PC-9 (cell line): ENCODE measurements around the gene SNX18. TPM values are rescaled to one million over a fixed set of nuclear protein-coding genes. Genes with fewer than 3 reads are reported as not detected.

ENCODE experiments used
- BruUV-seq: library from RNA; stranded (reverse); fragments of 400-500 nt; replicated peaks from 2 replicates; lab custom pipeline; 2021; lab: Mats Ljungman, UMichigan
- CTCF ChIA-PET: fragments of 300-600 bp; sonication (Branson Sonifier 250); formaldehyde crosslinking; loops from one replicate; lab custom pipeline; 2022; ENCODE audit warnings: antibody characterized with exemption; lab: Charles Lee
- POLR2A ChIA-PET: fragments of 300-600 bp; sonication (Branson Sonifier 250); formaldehyde crosslinking; loops from one replicate; lab custom pipeline; 2022; ENCODE audit warnings: antibody characterized with exemption; ENCODE audit not compliant: unreplicated experiment; lab: Charles Lee
- DNase-seq, 2 experiments: peaks; one replicate each; pipeline versions ENCODE4 v3.0.0 to v3.0.0-alpha.2; 2015 to 2022; ENCODE audit warnings: mixed read lengths in 1 of 2
- H2AFZ ChIP-seq: fragments of 200-600 bp; sonication (generic); 2 replicates; pipeline ENCODE4 v1.8.1; 2017; ENCODE audit warnings: antibody characterized with exemption
- H3F3A ChIP-seq: fragments of 200-600 bp; sonication (generic); 2 replicates; pipeline ENCODE4 v1.8.1; 2017; ENCODE audit warnings: antibody characterized with exemption, mild to moderate bottlenecking, low read depth; ENCODE audit not compliant: insufficient read depth
- H3K27ac ChIP-seq: fragments of 200-600 bp; sonication (generic); 2 replicates; pipeline ENCODE4 v1.6.1; 2016; ENCODE audit warnings: mixed run types
- H3K27me3 ChIP-seq: fragments of 200-600 bp; sonication (generic); 2 replicates; pipeline ENCODE4 v1.6.1; 2016; ENCODE audit warnings: low read depth, mixed run types; ENCODE audit not compliant: insufficient read depth
- H3K36me3 ChIP-seq: fragments of 200-600 bp; sonication (generic); 2 replicates; pipeline ENCODE4 v1.6.1; 2016; ENCODE audit warnings: low read depth, mixed run types
- H3K4me1 ChIP-seq: fragments of 200-600 bp; sonication (generic); replicated peaks from 2 replicates; pipeline ENCODE4 v1.6.1; 2016; ENCODE audit warnings: mixed run types; ENCODE audit not compliant: insufficient read depth
- H3K4me2 ChIP-seq: fragments of 200-600 bp; sonication (generic); 2 replicates; pipeline ENCODE4 v1.6.1; 2017; ENCODE audit warnings: mixed run types
- H3K4me3 ChIP-seq: fragments of 200-600 bp; sonication (generic); 2 replicates; pipeline ENCODE4 v1.6.1; 2016; ENCODE audit warnings: mixed run types
- H3K79me2 ChIP-seq: fragments of 200-600 bp; sonication (generic); 2 replicates; pipeline ENCODE4 v1.6.1; 2017; ENCODE audit warnings: low read depth, mixed run types
- H3K9me2 ChIP-seq: fragments of 200-600 bp; sonication (generic); 2 replicates; pipeline ENCODE4 v1.8.1; 2017; ENCODE audit warnings: mild to moderate bottlenecking; ENCODE audit not compliant: insufficient read depth
- H3K9me3 ChIP-seq: fragments of 200-600 bp; sonication (generic); 2 replicates; pipeline ENCODE4 v1.8.1; 2016; ENCODE audit warnings: low read depth; ENCODE audit not compliant: insufficient read depth
- H4K20me1 ChIP-seq: fragments of 200-600 bp; sonication (generic); 2 replicates; pipeline ENCODE4 v1.8.1; 2017; ENCODE audit not compliant: insufficient read depth
- EZH2 ChIP-seq: fragments of 200-600 bp; sonication (generic); IDR thresholded peaks from 2 replicates; pipeline ENCODE4 v1.8.0; 2017; ENCODE audit warnings: antibody characterized with exemption, low read depth
- intact Hi-C: fragments of 100-400 bp; cut with micrococcal nuclease; formaldehyde crosslinking; loops from one replicate; pipeline ENCODE4 v1.10.0; 2022; ENCODE audit not compliant: unreplicated experiment
- total RNA-seq: library from RNA; stranded (reverse); gene quantifications from 2 replicates; pipeline ENCODE4 v1.2.3, GENCODE V29; 2021
- TF ChIP-seq, protein P1 (sequence below): fragments of 200-600 bp; sonication (generic); conservative IDR thresholded peaks from 2 replicates; pipeline ENCODE4 v1.6.1; 2017; ENCODE audit warnings: mixed run types, antibody characterized with exemption, mild to moderate bottlenecking, moderate library complexity

SNX18 gene
- total RNA-seq, 1 experiment from 2014 or later: 9.7 TPM

GRCh38 chr5:54590824-54591223 lies 73.3 kb downstream of the SNX18 start:
- intact Hi-C loops: no loop called here
- CTCF ChIA-PET: no interaction called here
- Histone ChIP-seq H2AFZ (no peak overlapping the region), H4K20me1 (no peaks in the 10 kb centered on the region), H3K27me3 (no peaks in the 10 kb centered on the region), H3F3A (no peaks in the 10 kb centered on the region), H3K4me3 (no peak overlapping the region), H3K36me3 (no peaks in the 10 kb centered on the region), H3K27ac (no peak overlapping the region), H3K79me2 (no peaks in the 10 kb centered on the region), H3K9me3 (no peaks in the 10 kb centered on the region; the same call in 1 of the 2 replicates), H3K9me2 (no peaks in the 10 kb centered on the region), H3K4me2 (no peak overlapping the region), H3K4me1 (no peaks in the 10 kb centered on the region)
- POLR2A ChIA-PET: no interaction called here
- BruUV-seq: no TSS peak
- no peak for TF ChIP-seq EZH2
- TF ChIP-seq, protein P1, sequence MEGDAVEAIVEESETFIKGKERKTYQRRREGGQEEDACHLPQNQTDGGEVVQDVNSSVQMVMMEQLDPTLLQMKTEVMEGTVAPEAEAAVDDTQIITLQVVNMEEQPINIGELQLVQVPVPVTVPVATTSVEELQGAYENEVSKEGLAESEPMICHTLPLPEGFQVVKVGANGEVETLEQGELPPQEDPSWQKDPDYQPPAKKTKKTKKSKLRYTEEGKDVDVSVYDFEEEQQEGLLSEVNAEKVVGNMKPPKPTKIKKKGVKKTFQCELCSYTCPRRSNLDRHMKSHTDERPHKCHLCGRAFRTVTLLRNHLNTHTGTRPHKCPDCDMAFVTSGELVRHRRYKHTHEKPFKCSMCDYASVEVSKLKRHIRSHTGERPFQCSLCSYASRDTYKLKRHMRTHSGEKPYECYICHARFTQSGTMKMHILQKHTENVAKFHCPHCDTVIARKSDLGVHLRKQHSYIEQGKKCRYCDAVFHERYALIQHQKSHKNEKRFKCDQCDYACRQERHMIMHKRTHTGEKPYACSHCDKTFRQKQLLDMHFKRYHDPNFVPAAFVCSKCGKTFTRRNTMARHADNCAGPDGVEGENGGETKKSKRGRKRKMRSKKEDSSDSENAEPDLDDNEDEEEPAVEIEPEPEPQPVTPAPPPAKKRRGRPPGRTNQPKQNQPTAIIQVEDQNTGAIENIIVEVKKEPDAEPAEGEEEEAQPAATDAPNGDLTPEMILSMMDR: no peak
- DNase-seq: no peak

GRCh38 chr5:54593779-54594178 lies 76.2 kb downstream of the SNX18 start:
- CTCF ChIA-PET: no interaction called here
- Histone ChIP-seq H3K27ac (no peak overlapping the region), H2AFZ (no peak overlapping the region), H4K20me1 (no peaks in the 10 kb centered on the region), H3K9me2 (no peaks in the 10 kb centered on the region), H3F3A (no peaks in the 10 kb centered on the region), H3K9me3 (no peaks in the 10 kb centered on the region; the same call in none of the 2 replicates), H3K4me3 (no peak overlapping the region), H3K4me1 (no peaks in the 10 kb centered on the region), H3K27me3 (no peaks in the 10 kb centered on the region), H3K4me2 (no peak overlapping the region), H3K36me3 (no peaks in the 10 kb centered on the region), H3K79me2 (no peaks in the 10 kb centered on the region)
- intact Hi-C loops: no loop called here
- BruUV-seq: no TSS peak
- TF ChIP-seq, protein P1: no peak
- TF ChIP-seq EZH2: no peak
- no peak for DNase-seq
- POLR2A ChIA-PET: no interaction called here

DNA sequence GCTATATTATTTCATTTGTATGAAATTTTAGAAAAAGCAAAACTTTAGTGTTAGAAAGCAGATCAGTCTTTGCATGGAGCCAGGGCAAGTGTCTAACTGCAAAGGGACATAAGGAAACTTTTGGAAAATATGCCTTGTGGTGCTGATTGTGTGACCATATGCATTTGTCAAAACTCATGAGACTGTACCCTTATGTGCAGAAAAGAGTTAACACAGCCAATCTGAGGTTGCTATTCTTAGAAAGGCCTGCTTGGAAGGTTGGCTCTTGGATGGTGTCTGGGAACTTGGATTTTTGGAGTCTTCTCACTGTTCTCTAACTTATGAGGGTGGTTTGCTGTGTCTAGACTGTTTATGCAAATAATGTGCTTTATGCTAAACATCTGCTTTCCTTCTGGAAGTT lies 76.6 kb downstream of the SNX18 start:
- ChIA-PET POLR2A (no interaction called here), CTCF (no interaction called here)
- H2AFZ ChIP-seq: no peak overlapping the region
- no peak overlapping the region for H3K4me2 ChIP-seq
- H3K27me3 ChIP-seq: no peaks in the 10 kb centered on the region
- H3K4me1 ChIP-seq: no peaks in the 10 kb centered on the region
- BruUV-seq: no TSS peak
- intact Hi-C loops: no loop called here
- no peak overlapping the region for H3K27ac ChIP-seq
- no peak overlapping the region for H3K4me3 ChIP-seq
- no peaks in the 10 kb centered on the region for H4K20me1 ChIP-seq
- H3K79me2 ChIP-seq: no peaks in the 10 kb centered on the region
- TF ChIP-seq EZH2: no peak
- TF ChIP-seq, protein P1: no peak
- no peak for DNase-seq
- no peaks in the 10 kb centered on the region for H3K36me3 ChIP-seq
- H3F3A ChIP-seq: no peaks in the 10 kb centered on the region
- no peaks in the 10 kb centered on the region; the same call in none of the 2 replicates for H3K9me3 ChIP-seq
- H3K9me2 ChIP-seq: no peaks in the 10 kb centered on the region; the same call in 1 of the 2 replicates
